GM12892 (cell line): ENCODE data around the gene PDE3A.

Source experiments
- DNase-seq: peaks from one replicate; pipeline ENCODE4 v3.0.0; 2011; ENCODE audit not compliant: insufficient read length
- FAIRE-seq: peaks from 2 replicates; lab custom pipeline; 2011; peaks lifted over from hg19 to GRCh38; lab: Jason Lieb, UNC
- POLR2A ChIP-seq: IDR thresholded peaks from 2 replicates; pipeline ENCODE4 v1.6.1; 2011; ENCODE audit warnings: low read depth, low read length, control low read depth
- POLR2AphosphoS5 ChIP-seq: IDR thresholded peaks from 2 replicates; pipeline ENCODE4 v1.6.1; 2011; ENCODE audit warnings: low read depth, low read length, control low read depth
- TAF1 ChIP-seq: IDR thresholded peaks from 2 replicates; pipeline ENCODE4 v1.6.1; 2011; ENCODE audit warnings: low read depth, mild to moderate bottlenecking, control low read depth, low read length, borderline replicate concordance

The PDE3A gene

DNA sequence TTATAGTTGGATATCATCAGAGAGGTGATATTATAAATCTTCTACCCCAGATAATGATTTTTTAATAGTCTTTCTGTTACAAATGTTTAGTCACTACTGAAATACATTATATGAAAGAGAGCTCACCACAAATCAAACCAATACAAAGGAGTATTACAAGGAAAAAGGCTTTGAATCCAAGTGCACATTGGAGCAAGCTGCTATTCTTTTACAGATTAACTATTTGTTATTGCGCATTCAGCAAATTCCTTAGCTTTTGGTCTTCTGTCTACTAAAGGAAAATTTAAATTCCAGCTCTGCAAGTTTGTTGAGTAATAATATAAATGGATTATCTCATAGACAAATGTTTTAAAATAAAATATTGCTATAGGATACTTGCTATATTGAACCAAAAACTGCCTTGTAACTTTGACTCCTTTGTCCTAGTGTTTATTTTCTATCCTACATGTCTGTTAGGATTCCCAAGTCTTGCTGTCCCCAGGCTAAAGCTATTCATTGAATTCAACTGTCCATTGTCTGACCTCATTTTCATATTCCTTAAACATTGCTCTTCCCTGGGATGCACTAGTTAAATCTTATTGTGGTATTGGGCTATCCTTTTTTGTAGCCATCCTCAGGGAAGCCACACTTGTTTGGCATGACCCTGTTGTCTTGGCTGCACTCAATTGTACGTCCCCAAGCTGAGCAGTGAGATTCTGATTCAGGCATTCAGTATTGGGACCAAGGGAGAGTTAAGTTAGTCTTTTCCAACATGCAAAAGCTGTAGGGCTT lies 41.5 kb downstream of the PDE3A start:
- FAIRE-seq (no peak), DNase-seq (no peak)

GRCh38 chr12:20410734-20411133 lies 42.4 kb downstream of the PDE3A start:
- FAIRE-seq (no peak), DNase-seq (no peak)
- TF ChIP-seq POLR2A: no peak
- no peak for TF ChIP-seq TAF1
- TF ChIP-seq POLR2AphosphoS5: no peak

More for the DNA sequence above, 41.5 kb downstream of the PDE3A start:
- TF ChIP-seq POLR2A: no peak
- TF ChIP-seq POLR2AphosphoS5: no peak
- TF ChIP-seq TAF1: no peak

- FAIRE-seq (no peak), DNase-seq (no peak)
- TF ChIP-seq POLR2A: no peak
- no peak for TF ChIP-seq TAF1
- no peak for TF ChIP-seq POLR2AphosphoS5
Measured at GRCh38 chr12:20411345-20411744, 43.0 kb downstream of the PDE3A start.

DNA sequence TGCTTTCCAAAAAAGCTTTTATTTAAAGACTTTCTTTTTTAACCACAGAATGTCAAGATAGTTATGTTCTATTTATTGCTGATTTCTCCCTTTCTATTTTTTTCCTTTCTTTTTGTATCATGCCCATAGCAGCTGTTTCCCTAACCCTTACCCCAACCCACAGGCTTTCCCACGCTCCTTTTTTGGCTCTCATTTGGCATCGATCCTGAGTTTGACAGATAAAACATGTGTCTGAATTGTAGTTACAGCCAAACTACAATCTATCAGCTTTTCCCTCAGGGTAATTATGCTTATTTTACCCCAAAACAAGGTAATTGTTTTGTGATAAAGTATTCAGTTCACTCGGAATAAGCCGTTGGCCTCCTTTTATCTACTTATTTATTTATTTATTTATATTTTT lies 46.7 kb downstream of the PDE3A start:
- TF ChIP-seq POLR2A (no peak), TAF1 (no peak), POLR2AphosphoS5 (no peak)

GRCh38 chr12:20415641-20416040 lies 47.3 kb downstream of the PDE3A start:
- FAIRE-seq (no peak), DNase-seq (no peak)
- TF ChIP-seq POLR2AphosphoS5 (no peak), POLR2A (no peak), TAF1 (no peak)

More for the DNA sequence above, 46.7 kb downstream of the PDE3A start:
- DNase-seq (no peak), FAIRE-seq (no peak)

DNA sequence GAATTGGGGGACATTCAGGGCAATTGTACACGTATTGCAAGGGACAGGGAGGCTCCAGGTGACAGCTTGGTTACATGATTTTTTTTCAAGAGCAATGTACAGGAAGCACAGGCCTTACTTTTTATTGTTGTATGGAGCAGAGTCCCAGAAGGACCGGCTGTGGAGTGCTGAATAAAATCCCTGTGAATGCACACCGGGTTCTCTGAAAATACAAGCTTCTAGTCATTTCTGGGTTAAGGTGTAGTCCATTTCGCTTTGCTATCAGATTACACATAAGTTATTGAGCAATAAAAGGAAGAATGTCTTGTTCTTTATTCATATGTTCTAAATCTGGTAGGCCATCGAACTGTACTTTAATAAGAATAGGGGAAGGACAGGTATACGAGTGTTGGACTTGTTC lies 52.2 kb downstream of the PDE3A start:
- FAIRE-seq (no peak), DNase-seq (no peak)
- TF ChIP-seq POLR2A (no peak), TAF1 (no peak), POLR2AphosphoS5 (no peak)

GRCh38 chr12:20421421-20421820 lies 53.1 kb downstream of the PDE3A start:
- TF ChIP-seq POLR2A: no peak
- TF ChIP-seq POLR2AphosphoS5: no peak
- no peak for TF ChIP-seq TAF1
- DNase-seq (no peak), FAIRE-seq (no peak)

DNA sequence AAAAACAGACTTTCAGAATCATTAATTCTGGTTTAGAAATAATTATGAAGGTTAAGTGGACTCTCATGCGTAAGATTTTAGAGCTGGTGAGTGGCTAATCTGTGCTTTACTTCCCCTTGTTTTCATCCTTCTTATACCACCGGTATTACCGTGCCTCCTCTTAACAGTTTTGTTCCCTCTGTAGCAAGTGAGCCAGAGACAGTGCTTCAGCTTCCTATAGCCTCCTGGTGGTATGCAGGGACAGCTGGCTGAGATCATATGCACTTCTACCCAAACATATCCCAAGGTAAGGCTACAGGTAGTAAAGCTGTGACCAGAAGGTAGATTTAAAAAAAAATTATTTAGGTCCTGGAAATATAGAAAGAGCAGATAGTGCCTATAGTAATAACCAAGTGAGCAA lies 55.2 kb downstream of the PDE3A start:
- FAIRE-seq: no peak
- no peak for DNase-seq
- TF ChIP-seq POLR2A (no peak), POLR2AphosphoS5 (no peak), TAF1 (no peak)

DNA sequence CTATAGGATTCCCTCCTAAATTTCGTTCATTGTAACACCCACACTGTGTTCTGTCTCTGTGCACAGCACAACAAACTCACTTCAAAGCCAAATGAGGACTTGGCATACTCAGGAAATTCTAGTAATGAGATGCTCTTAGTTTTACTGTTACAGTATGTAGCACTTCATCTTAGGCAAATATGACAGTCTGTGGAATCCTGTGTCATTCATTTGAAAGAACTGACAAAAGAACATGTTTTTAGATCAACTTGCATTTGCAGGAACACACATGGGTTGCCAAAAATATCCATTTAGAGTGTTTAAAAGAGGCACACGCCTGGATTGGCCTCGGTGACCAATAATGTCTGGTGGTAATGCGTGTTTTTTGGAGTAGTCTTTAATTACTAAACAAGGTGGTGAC lies 56.5 kb downstream of the PDE3A start:
- TF ChIP-seq POLR2AphosphoS5 (no peak), POLR2A (no peak), TAF1 (no peak)
- DNase-seq (no peak), FAIRE-seq (no peak)

DNA sequence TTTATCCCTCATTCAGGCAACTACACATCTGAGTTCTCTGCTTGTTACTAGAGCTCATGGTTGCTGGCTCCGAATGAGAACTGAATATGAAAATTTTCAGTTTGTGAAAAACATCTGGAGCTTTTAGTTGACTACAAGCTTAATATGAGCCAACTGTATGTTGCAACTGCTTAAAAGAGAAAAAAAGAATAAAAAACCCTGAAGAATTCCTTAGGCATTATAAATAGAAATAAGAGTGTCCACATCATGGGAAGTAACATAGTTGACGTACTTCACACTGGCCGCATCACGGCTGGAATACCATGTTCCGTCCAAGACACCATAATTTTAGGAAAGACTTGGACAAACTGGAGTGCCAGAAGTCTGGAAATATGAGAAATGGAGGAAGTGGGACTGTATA lies 57.9 kb downstream of the PDE3A start:
- DNase-seq: no peak
- no peak for FAIRE-seq
- TF ChIP-seq POLR2A (no peak), TAF1 (no peak), POLR2AphosphoS5 (no peak)

GRCh38 chr12:20426957-20427356 lies 58.6 kb downstream of the PDE3A start:
- DNase-seq (no peak), FAIRE-seq (no peak)
- no peak for TF ChIP-seq POLR2A
- TF ChIP-seq TAF1: no peak
- no peak for TF ChIP-seq POLR2AphosphoS5

DNA sequence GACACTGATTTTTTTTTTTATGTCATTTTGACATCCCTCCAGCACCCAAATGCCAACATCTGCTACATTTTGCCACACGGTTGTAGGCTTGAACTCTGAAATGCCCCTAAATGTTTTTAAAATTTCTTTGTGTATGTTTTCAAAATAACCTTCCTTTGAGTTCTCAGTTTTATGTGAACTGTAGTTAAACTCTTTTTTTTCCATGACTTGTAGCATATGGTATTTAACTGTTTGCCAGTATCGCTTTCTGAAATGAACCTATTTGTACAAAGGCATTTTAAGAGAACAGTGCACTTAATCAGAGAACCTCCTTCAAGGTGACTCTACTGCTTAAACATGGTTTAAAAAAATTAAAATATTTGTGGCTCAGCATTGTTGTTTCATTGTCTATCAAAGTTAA lies 61.5 kb downstream of the PDE3A start:
- no peak for TF ChIP-seq POLR2A
- TF ChIP-seq TAF1: no peak
- TF ChIP-seq POLR2AphosphoS5: no peak
- DNase-seq (no peak), FAIRE-seq (no peak)
